NCI-H2107 treated with DMSO at 0.1 percent for 48 hours (cell line): ENCODE results near the gene GALM.
"Not testable (repeated sequence)": the region's sequence is repeated elsewhere in the genome, so short reads cannot be mapped to it uniquely, and the experiment has no call there.

Experiments used
- DNase-seq: peaks from one replicate; lab custom pipeline; 2025; ENCODE audit not compliant: unreplicated experiment; lab: John Stamatoyannopoulos, UW

Gene GALM

DNA sequence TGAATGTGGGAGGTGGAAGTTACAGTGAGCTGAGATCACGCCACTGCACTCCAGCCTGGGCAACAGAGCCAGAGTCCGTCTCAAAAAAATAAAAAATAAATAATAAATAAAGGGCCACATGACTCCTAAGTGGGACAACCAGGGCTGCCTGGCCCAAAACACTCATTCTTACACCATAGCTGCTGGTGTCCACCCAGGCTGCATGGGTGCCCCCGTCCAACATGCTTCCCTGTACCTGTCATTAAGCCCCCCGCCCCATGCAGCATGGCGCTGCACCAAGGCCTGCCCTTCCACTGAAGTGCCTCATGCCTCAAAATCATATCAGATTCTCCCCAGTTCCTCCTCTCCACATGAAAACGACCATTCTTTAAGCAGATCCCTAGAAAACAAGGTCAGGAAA is 10.8 kb downstream of the GALM start:
- DNase-seq, result no peak

DNA sequence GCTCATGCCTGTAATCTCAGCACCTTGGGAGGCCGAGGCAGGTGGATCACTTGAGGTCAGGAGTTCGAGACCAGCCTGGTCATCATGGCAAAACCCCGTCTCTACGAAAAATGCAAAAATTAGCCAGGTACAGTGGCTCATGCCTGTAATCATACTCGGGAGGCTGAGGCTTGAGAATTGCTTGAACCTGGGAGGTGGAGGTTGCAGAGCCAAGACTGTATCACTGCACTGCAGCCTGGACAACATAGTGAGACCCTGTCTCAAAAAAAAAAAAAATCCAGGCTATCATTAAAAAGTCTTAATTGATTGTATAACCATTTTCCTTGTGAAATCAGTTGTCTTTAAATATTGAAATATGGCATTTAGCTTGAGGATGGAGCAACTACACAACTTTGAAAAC is 15.0 kb downstream of the GALM start:
- DNase-seq, result not testable (repeated sequence)

DNA sequence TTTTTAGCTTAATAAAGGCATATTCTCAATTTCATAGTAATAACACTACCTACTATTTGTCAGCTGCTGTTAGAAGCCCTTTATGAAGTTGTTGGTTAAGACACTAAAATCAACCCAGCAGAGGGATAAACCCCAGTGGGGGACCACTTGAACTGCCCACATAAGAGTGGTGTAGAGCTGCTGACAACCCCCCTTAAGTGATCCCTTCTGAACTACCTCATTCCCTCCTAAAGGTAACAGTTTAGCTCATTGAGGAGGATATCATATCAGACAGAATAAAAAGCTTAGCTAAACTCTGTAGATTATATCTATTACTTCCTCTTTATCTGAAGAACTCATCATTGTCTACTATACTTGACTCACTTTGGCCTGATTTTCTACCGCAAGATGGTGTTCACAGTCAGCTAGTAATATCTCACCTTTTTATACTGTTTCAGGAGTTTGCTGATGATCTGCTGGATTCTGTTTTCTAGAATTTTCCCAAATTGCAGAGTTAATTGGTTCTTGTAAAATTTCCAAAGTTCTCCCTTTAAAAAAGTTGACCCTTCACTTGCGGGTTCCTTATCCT is 16.2 kb downstream of the GALM start:
- DNase-seq, result no peak

DNA sequence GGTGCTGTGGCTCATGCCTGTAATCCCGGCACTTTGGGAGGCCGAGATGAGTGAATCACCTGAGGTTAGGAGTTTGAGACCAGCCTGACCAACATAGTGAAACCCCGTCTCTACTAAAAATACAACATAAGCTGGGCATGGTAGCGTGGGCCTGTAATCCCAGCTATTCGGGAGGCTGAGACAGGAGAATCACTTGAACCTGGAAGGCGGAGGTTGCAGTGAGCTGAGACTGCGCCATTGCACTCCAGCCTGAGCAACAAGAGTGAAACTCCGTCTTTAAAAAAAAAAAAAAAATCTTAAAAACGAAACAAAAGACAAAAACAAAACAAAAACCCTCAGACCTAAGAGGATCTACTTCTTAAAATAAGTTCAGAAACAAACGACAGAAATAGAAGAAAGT is 16.7 kb downstream of the GALM start:
- DNase-seq, result not testable (repeated sequence)

GRCh38 chr2:38683766-38684165 is 17.9 kb downstream of the GALM start:
- no peak for DNase-seq

DNA sequence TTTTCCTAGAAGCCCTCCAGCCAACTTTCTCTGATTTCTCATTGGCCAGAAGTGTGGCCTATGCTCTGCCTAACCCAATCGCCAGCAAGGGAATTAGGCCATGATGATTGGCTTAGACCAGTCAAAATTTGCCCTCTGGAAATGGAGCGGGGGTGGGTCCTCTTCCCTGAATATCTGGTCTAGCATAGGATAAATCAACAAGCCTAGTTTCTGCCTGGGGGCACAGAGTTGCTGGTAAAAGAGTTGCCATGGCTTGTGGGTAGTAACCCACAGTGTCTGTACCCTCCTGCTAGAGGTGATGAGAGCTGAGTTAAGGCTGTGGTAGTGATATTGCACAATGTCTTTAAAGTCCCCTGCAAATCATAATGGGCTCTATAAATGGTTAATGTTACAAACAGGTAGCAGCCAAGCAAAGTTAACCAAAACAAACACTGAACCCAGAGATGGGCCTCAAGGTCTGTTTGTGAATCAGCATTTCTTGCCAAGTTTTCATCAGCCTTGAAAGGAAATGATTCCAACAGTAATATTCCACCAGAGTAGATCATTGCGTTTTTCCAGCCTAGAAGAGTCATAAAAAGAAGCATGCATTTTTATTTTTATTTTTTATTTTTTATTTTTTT is 19.3 kb downstream of the GALM start:
- no peak for DNase-seq

DNA sequence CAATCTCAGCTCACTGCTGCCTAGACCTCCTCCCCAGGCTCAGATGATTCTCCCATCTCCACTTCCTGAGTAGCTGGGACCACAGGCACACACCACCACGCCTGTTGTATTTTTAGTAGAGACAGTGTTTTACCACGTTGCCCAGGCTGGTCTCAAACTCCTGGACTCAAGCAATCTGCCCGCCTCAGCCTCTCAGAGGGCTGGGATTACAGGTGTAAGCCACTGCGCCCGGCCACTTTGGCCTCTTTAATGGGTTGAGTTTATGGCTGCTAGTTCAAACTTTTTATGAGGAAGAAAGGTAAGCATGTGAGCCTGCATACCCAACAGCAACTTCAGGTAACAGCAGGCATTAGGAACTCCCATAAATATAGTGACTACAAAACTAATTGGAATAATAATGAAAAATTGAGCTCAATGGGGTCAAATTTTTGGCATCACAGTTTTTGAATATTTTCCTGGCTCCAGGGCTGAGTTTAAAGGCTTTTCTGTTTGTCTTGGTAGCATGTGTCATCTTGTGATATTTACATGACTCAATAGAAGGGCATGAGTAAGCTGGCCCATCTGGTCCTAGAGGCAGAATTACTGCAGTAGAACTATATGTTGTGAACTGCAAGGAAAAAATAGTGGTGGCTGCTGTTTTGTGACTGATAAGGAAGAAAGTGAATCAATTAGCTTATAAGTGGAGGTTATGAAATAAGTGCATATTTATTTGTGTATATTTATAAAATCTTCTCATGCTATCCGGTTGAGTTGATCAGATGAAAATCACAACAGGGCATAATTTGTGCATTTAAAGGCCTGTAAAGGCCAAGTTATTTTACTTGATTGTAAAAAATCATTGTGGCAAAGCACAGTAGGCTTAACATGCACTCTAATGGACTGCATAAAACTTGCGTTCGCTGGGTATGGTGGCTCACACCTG is 24.8 kb downstream of the GALM start:
- DNase-seq, result no peak

- no peak for DNase-seq
Measured at GRCh38 chr2:38691994-38692393, 26.1 kb downstream of the GALM start.

- no peak for DNase-seq
Measured at GRCh38 chr2:38692636-38693318, 26.9 kb downstream of the GALM start.

DNA sequence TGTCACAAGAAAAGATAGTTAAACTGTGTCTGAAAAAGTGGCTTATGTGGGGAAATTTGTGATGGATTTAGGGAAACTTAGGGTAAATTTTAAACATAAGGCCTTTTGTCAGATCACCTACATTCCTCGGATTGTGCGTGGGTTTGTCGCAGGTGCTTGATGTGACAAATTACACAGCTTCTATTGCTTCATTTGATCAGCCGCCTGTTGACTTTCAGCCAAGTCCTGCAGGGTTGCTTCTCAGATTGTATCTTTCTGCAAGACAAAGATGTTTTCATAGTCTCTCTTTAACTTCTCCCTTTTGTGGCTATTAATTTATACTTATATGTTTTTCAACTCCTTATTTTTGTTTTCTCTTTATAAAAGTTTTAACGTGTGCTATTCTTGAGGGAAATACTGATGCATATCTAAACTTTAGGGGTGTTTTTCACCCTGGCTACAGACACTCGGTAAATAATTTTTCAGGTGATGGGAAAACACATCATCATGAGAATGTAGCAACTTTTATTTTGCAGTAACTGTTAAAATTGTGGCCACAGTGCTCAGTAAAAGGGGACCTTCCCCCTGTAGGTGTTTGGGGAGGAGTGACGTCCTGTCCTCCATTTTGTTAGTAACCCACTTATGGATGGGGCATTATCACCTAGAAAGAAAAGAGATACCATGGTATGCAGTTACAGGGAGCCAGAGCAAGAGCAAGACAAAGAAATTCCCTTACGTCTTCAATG is 31.4 kb downstream of the GALM start:
- DNase-seq, result no peak

DNA sequence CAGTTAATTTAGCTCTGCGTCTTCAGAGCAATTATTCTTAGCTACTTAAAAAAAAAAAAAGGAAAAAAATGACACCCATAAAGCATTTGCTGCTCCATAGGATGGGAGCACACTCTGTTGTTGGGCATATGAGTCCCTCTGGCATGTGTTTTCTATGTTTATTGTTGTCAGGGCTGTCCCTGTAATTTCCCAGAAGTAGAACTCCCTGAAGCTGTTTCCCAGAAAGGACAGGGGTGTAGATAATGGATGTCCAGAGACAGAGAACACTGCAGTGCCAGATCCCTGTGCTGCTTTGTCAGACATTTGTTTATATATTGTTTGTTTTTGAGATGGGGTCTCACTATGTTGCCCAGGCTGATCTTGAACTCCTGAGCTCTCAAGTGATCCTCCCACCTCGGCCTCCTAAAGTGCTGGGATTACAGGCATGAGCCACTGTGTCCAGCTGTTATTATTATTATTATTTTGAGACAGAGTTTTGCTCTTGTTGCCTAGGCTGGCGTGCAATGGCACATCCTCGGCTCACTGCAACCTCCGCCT is 32.6 kb downstream of the GALM start:
- no peak for DNase-seq

GRCh38 chr2:38700113-38700785 is 34.3 kb downstream of the GALM start:
- no peak for DNase-seq

DNA sequence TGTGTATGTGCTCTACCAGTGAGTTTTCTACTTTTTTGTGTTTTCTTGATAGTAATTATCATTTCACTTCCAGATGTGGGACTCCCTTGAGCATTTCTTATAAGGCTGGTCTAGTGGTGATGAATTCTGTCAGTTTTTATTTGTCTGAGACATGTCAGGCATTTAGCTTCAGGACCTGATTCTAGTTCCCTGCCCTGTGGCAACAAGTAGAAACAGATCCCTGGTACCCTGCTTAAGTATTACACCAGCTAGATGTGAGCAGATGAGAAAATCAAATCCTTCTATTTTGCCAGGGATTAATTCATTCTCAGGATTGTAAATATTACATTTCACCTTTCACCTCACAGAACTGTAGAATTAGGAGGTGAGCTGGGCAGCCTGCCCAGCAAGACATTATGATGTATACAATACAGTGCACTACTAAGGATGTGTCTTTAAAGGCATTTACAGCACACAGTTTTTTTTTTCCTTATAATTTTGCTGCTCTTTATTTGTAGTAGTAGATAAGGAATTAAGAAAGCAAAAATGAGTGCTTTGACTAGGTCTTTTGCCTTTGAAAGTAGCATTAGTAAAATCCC is 35.1 kb downstream of the GALM start:
- DNase-seq, result no peak

- DNase-seq, result no peak
Measured at GRCh38 chr2:38701542-38701941, 35.6 kb downstream of the GALM start.

DNA sequence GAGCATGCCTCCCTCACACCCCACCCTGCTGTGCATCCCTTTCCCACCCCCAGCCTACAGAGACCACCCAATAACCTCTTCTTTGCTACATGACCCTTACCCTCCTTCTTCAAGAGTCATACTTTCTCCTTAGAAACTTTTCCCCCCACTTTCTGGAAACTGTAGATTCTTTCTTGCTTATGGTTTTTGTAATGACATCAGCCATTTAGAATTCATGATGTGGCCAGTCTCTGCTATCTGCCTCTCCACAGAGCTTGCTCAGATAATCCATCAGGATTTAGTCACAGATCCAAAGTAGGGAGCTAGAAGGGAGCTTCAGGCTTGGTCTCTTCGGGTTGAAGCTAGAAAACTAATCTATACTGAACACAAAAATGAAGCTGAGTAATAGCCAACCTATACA is 36.5 kb downstream of the GALM start:
- no peak for DNase-seq

DNA sequence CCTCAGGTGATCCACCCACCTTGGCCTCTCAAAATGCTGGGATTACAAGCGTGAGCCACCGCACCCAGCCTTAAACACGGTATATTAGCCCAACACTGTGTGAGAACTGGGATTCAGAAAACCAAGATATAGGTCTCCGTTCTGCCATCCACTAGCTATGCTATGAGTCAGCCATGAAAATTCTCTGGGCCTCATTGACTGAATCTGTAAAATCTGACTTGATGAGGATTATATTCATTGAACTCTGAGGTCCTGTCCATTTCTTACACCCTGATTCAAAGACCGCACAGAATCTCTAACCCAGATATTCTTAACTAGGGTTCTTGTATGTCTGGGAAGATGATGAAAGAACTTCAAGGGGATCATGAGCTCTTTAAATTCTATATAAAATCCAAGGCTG is 37.4 kb downstream of the GALM start:
- not testable (repeated sequence) for DNase-seq

- DNase-seq, result no peak
Measured at GRCh38 chr2:38704664-38705063, 38.8 kb downstream of the GALM start.

GRCh38 chr2:38706846-38707345 is 41.0 kb downstream of the GALM start:
- DNase-seq, result no peak

DNA sequence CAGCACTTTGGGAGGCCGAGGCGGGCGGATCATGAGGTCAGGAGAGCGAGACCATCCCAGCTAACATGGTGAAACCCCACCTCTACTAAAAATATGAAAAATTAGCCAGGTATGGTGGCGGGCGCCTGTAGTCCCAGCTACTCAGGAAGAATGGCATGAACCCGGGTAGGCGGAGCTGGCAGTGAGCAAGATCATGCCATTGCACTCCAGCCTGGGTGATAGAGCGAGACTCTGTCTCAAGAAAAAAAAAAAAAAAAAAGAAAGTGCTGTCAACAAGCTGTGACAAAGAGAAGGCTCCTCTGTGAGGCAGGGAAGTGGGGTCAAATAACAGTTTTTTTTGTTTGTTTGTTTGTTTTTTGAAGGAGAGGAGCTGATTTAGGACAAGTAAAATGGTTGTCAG is 42.6 kb downstream of the GALM start:
- not testable (repeated sequence) for DNase-seq
